Measurements from ENCODE around the gene ERGIC3. TPM values are rescaled to one million over a fixed set of nuclear protein-coding genes. Genes with fewer than 3 reads are reported as not detected.

Gene ERGIC3
- polyA plus RNA-seq, 1 experiment: 484 TPM

DNA sequence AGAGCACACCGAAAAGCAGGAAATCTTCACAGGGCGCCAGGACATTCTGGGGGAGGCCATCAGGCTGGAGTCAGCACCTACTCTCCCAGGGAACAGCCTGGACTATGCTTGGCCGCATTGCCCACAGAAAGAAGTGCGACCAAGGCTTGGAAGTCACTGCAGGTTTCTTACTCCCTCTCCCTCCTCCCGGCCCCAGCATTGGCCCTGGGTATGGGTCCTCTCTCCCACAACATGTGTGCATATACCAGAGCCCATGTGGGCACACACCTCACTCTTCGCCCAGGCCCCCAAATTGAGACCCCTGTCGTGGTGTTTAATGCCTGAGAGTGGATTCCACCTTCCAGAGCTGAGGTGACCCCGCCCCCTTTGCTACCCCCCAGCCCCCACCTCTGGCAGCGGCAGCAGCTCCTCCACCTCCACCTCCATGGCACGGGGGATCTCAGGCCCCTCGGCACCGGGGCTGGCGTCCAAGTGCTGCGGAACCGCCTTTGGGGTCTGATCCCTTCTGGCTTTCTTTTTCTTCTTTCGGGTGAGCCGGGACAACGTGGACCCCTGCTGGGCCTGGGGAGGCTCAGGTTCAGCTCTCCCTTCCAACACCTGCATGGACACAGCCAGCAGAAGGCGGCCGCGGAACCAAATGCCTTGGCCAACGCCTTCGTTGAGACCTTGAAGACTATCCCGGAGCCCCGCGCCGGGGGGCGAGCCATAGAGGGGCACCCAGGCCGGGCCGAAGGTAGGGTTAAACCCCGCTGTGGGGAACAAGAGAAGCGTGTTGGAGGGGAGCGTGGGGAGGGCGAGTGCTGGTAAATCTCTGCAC lies 58.5 kb downstream of the ERGIC3 start:
- no peak for DNase-seq (ENCODE audit: low read depth, low spot score)
- H3K9me3 ChIP-seq (ENCODE audit: control insufficient read depth, insufficient read depth, low read length): peaks cover 3% of the 10 kb centered on the region; the same call in 1 of the 2 replicates
- ChIA-PET CTCF (interaction anchor here (0.6 kb wide), 1 partner anchor 504 kb away, joined by 5 read pairs; no protein-coding TSS in a partner anchor), POLR2A (no interaction called here)
- H3K4me3 ChIP-seq (ENCODE audit: low read depth, low read length): peak overlapping the region; percentile 53
- no peak overlapping the region for H3K27ac ChIP-seq (ENCODE audit: low read depth, low read length)
- TF ChIP-seq, protein P1, sequence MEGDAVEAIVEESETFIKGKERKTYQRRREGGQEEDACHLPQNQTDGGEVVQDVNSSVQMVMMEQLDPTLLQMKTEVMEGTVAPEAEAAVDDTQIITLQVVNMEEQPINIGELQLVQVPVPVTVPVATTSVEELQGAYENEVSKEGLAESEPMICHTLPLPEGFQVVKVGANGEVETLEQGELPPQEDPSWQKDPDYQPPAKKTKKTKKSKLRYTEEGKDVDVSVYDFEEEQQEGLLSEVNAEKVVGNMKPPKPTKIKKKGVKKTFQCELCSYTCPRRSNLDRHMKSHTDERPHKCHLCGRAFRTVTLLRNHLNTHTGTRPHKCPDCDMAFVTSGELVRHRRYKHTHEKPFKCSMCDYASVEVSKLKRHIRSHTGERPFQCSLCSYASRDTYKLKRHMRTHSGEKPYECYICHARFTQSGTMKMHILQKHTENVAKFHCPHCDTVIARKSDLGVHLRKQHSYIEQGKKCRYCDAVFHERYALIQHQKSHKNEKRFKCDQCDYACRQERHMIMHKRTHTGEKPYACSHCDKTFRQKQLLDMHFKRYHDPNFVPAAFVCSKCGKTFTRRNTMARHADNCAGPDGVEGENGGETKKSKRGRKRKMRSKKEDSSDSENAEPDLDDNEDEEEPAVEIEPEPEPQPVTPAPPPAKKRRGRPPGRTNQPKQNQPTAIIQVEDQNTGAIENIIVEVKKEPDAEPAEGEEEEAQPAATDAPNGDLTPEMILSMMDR (IDR thresholded peaks at IDR 0.05; ENCODE audit: low read depth, low read length): no peak
- H3K27me3 ChIP-seq (ENCODE audit: control insufficient read depth, insufficient read depth, low read length): peaks cover 42% of the 10 kb centered on the region

DNA sequence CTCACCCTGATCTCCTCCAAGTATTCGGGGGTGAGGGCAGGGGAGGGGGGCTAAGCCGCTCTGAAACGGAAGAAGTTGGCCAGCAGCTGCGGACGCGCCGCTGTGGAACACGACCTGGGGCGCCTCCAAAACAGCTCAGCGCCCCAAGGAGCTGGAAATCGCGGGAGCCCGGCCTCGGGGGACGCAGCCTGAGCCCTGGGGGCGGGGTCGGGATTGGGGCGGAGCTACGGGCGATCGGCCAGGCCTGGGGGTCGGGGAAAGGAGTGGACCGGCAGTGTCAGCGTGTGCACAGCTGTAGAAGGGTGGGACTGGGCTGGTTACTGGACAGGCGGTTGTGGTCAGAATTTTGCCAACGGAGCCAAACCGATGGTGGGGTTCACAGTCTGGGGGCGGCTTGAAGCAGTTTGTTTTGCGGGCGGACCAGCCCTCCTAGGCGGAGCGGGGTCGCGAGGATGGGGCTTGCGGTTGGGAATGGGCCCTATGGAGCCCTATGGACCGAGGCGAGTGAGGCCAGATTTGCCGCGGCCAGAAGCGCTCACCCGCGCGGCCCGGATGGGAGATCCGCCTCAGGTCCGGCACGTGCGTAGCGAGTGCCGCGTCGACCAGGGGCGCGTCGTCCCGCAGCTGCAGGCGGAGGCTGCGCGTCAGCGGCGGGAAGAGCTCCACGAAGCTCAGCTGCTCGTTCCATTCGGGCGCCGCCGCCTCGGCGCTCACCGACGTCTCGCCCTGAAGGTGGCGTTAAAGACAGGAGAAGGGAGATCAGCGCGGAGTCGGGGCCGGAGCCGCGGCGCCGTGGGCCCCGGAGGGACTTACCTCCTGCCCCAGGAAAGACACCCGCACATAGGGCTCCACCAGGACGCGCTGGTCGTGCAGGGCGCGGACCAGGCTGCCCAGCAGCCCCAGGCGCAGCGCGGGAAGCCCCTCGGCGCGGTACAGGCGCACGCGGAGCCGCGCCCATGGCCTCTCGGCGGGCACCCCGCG lies 59.4 kb downstream of the ERGIC3 start:
- TF ChIP-seq, protein P1 (IDR thresholded peaks at IDR 0.05; ENCODE audit: low read depth, low read length): peak; percentile 35
- POLR2A ChIA-PET: interaction anchor here (0.6 to 1.0 kb wide), 3 partner anchors 12 to 116 kb away, joined by 3 to 4 read pairs (median 3); no protein-coding TSS in a partner anchor
- peaks cover 3% of the 10 kb centered on the region; the same call in 1 of the 2 replicates for H3K9me3 ChIP-seq (ENCODE audit: control insufficient read depth, insufficient read depth, low read length)
- peak; percentile 18 for DNase-seq (ENCODE audit: low read depth, low spot score)
- H3K27ac ChIP-seq (ENCODE audit: low read depth, low read length): no peak overlapping the region
- peaks cover 36% of the 10 kb centered on the region for H3K27me3 ChIP-seq (ENCODE audit: control insufficient read depth, insufficient read depth, low read length)
- CTCF ChIA-PET: no interaction called here
- H3K4me3 ChIP-seq (ENCODE audit: low read depth, low read length): peak overlapping the region; percentile 53

DNA sequence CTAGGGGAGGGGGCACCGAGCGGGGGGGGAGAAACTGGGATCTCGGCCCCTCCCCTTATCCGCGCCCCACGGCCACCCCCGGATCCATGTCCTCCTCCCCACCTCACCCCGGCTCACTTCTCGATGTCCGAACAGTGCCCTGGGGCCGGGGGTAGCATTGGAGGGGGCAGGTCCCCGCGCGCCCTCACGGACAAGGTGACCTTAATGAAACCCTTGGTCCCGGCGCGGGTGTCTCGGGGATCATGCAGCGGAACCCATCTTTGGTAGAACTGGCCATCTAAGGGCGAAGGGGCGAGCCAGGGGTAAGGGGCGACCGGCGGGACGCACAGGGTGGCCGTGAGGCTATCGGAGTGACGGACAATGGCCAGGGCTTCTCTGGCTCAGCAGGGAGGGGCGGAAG lies 60.1 kb downstream of the ERGIC3 start:
- ChIA-PET CTCF (no interaction called here), POLR2A (interaction anchor here (1.0 kb wide), 1 partner anchor 14 kb away, joined by 3 read pairs; no protein-coding TSS in a partner anchor)
- H3K4me3 ChIP-seq (ENCODE audit: low read depth, low read length): peak overlapping the region; percentile 53; the same call in 1 of the 2 replicates
- peaks cover 3% of the 10 kb centered on the region; the same call in 1 of the 2 replicates for H3K9me3 ChIP-seq (ENCODE audit: control insufficient read depth, insufficient read depth, low read length)
- peaks cover 34% of the 10 kb centered on the region for H3K27me3 ChIP-seq (ENCODE audit: control insufficient read depth, insufficient read depth, low read length)
- TF ChIP-seq, protein P1 (IDR thresholded peaks at IDR 0.05; ENCODE audit: low read depth, low read length): no peak
- DNase-seq (ENCODE audit: low read depth, low spot score): no peak
- no peak overlapping the region for H3K27ac ChIP-seq (ENCODE audit: low read depth, low read length)

DNA sequence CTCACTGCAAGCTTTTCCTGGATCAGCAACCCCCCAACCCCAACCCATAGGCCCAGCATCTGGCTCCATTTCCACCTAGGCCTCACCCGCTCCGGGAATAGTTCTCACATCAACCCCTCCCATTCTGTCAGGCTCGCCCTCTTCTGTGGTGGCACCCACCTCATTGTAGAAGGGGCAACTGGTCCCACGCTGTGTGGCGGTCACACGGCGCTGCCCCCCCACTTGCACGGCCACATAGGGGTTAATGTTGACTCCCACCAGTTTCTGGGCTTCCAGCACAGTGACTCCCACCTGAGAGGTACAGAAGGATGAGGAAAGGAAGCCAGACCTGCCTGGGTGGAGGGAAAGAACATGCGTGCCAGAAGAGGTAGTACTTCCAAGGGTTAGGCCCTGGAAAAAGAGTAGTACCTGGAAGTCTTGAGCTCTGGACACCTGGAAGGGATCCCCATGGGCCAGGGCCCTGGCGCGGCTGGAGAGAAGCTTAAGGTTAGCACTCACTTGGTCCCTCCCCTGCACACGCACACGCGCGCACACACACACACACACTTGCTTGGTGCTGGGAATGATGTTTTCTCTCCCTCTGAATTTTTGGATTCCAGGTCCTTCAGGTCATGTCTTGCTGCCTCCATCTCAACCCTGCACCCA lies 61.1 kb downstream of the ERGIC3 start:
- ChIA-PET POLR2A (no interaction called here), CTCF (no interaction called here)
- Histone ChIP-seq H3K4me3 (ENCODE audit: low read depth, low read length) (no peak overlapping the region), H3K9me3 (ENCODE audit: control insufficient read depth, insufficient read depth, low read length) (peaks cover 3% of the 10 kb centered on the region; the same call in 1 of the 2 replicates), H3K27ac (ENCODE audit: low read depth, low read length) (no peak overlapping the region), H3K27me3 (ENCODE audit: control insufficient read depth, insufficient read depth, low read length) (peaks cover 31% of the 10 kb centered on the region)
- TF ChIP-seq, protein P1 (IDR thresholded peaks at IDR 0.05; ENCODE audit: low read depth, low read length): no peak
- DNase-seq (ENCODE audit: low read depth, low spot score): no peak

Data from AG04450 (cell line).